Measurements from ENCODE around the gene FNIP2.
A peak's percentile ranks its signal among the peaks of the same experiment; 100 is the strongest.

The FNIP2 gene

DNA sequence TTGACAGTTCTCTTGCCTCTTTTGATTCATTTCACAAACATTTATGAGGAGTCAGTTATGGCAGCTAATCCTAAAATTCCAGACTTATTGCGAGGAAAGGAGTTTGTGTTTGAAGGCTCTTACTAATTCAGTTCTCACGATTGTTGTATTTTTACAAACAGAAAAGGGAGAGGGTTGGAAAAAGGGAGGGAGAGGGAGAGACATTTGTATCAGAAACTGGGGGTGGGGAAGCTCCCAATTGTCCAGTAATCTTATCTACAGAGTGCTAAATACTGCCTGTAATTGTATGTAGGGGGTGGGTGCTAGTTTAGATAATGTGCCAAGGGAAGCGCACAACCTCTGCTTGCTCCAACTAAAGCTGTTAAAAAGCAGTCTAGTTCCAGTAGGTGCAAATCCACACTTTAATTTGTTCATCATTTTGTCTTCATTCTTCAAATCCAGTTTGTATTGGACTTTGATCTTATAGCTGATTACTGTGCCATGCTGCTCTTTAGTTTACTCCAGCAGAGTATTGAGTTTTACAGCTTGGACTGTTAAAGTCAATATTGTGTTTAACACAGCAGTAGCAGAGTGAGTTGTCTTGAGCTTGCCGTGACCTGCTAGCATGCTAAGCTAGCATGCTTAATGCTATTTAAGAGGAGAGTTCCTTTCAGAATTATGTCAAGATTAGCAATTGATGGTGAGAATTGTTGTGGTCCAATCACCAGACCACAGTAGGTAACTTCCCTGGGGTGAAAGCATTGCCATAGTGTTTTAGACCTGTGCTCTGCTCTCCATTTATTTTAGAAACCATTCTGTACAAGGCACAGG is 13.9 kb downstream of the FNIP2 start:
- Histone ChIP-seq H3K4me3 (ENCODE audit: low read length, poor library complexity, severe bottlenecking) (no peak overlapping the region), H4K20me1 (ENCODE audit: insufficient read depth, low read length, poor library complexity, severe bottlenecking) (peaks cover 7% of the 10 kb centered on the region), H3F3A (ENCODE audit: low read depth) (no peaks in the 10 kb centered on the region), H3K9me3 (ENCODE audit: insufficient read depth, low read depth, low read length) (no peaks in the 10 kb centered on the region), H3K9ac (ENCODE audit: low read depth, low read length, poor library complexity, severe bottlenecking) (peak overlapping the region; percentile 0), H3K79me2 (ENCODE audit: insufficient read depth, low read length) (peaks cover 95% of the 10 kb centered on the region), H3K4me1 (ENCODE audit: insufficient read depth, low read length, poor library complexity, severe bottlenecking) (peaks cover 64% of the 10 kb centered on the region), H3K4me2 (ENCODE audit: low read depth, low read length, poor library complexity, severe bottlenecking) (peak overlapping the region; percentile 8), H3K9me2 (replicated peaks; ENCODE audit: low read depth, low read length) (no peaks in the 10 kb centered on the region), H2AFZ (ENCODE audit: low read length) (no peak overlapping the region), H3K27me3 (ENCODE audit: insufficient read depth, low read length, poor library complexity, severe bottlenecking) (no peaks in the 10 kb centered on the region), H3K36me3 (ENCODE audit: insufficient read depth, low read length) (no peaks in the 10 kb centered on the region)
- TF ChIP-seq EZH2phosphoT487 (IDR thresholded peaks at IDR 0.05; ENCODE audit: borderline replicate concordance): no peak
- TF ChIP-seq, protein P1, sequence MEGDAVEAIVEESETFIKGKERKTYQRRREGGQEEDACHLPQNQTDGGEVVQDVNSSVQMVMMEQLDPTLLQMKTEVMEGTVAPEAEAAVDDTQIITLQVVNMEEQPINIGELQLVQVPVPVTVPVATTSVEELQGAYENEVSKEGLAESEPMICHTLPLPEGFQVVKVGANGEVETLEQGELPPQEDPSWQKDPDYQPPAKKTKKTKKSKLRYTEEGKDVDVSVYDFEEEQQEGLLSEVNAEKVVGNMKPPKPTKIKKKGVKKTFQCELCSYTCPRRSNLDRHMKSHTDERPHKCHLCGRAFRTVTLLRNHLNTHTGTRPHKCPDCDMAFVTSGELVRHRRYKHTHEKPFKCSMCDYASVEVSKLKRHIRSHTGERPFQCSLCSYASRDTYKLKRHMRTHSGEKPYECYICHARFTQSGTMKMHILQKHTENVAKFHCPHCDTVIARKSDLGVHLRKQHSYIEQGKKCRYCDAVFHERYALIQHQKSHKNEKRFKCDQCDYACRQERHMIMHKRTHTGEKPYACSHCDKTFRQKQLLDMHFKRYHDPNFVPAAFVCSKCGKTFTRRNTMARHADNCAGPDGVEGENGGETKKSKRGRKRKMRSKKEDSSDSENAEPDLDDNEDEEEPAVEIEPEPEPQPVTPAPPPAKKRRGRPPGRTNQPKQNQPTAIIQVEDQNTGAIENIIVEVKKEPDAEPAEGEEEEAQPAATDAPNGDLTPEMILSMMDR (conservative IDR thresholded peaks at IDR 0.05; ENCODE audit: low read length): no peak

DNA sequence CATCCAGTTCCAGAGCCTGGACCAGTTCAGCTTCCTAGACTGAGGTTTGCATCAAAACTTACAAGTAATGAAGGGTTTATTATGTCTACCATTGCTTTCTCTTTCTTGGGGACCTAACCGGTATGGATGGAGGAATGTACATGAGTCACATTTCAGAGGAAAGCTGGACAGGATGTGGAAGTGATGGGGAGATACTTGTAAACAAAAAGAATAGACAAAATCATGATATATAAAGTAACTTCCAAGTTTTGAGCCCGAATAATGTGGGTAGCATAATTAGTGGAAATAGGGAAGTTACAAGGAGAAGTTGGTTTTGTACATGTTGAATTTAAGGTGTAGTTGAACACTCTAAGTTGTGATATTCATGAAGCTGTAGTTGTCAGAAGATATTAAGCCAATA is 15.0 kb downstream of the FNIP2 start:
- TF ChIP-seq, protein P1 (conservative IDR thresholded peaks at IDR 0.05; ENCODE audit: low read length): no peak
- no peak for TF ChIP-seq EZH2phosphoT487 (IDR thresholded peaks at IDR 0.05; ENCODE audit: borderline replicate concordance)
- peaks cover 97% of the 10 kb centered on the region for H3K79me2 ChIP-seq (ENCODE audit: insufficient read depth, low read length)

DNA sequence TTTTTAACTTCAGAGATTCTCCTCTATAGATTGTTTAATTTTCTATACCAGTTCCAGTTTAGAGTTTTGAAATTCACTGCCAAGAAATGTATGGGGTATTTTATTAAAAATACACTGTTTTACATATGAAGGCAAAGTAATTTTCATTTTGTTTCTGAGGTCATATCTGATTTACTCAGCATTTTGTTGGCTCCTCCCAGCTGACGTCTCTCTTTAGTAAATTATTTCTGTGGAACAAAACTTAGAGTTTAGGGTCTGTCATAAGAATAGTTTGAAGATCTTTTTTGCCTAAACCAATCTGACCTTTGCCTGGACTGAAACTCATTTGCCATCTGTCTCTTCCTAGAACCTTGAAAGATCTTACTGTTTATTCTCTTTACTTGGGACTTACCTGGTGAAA is 16.9 kb downstream of the FNIP2 start:
- Histone ChIP-seq H4K20me1 (ENCODE audit: insufficient read depth, low read length, poor library complexity, severe bottlenecking) (no peaks in the 10 kb centered on the region), H3K36me3 (ENCODE audit: insufficient read depth, low read length) (no peaks in the 10 kb centered on the region), H3K79me2 (ENCODE audit: insufficient read depth, low read length) (peaks cover 97% of the 10 kb centered on the region), H3K4me1 (ENCODE audit: insufficient read depth, low read length, poor library complexity, severe bottlenecking) (peaks cover 67% of the 10 kb centered on the region), H3K27me3 (ENCODE audit: insufficient read depth, low read length, poor library complexity, severe bottlenecking) (no peaks in the 10 kb centered on the region), H3K9ac (ENCODE audit: low read depth, low read length, poor library complexity, severe bottlenecking) (no peak overlapping the region), H3K4me3 (ENCODE audit: low read length, poor library complexity, severe bottlenecking) (no peak overlapping the region), H3K4me2 (ENCODE audit: low read depth, low read length, poor library complexity, severe bottlenecking) (peak overlapping the region; percentile 19), H3K9me3 (ENCODE audit: insufficient read depth, low read depth, low read length) (no peaks in the 10 kb centered on the region), H2AFZ (ENCODE audit: low read length) (no peak overlapping the region), H3K9me2 (replicated peaks; ENCODE audit: low read depth, low read length) (no peaks in the 10 kb centered on the region), H3F3A (ENCODE audit: low read depth) (no peaks in the 10 kb centered on the region)
- TF ChIP-seq EZH2phosphoT487 (IDR thresholded peaks at IDR 0.05; ENCODE audit: borderline replicate concordance): no peak
- TF ChIP-seq, protein P1 (conservative IDR thresholded peaks at IDR 0.05; ENCODE audit: low read length): no peak

More for the DNA sequence above, 15.0 kb downstream of the FNIP2 start:
- Histone ChIP-seq H2AFZ (ENCODE audit: low read length) (no peak overlapping the region), H3K9ac (ENCODE audit: low read depth, low read length, poor library complexity, severe bottlenecking) (no peak overlapping the region), H3K9me2 (replicated peaks; ENCODE audit: low read depth, low read length) (no peaks in the 10 kb centered on the region), H3K4me2 (ENCODE audit: low read depth, low read length, poor library complexity, severe bottlenecking) (no peak overlapping the region), H3K27me3 (ENCODE audit: insufficient read depth, low read length, poor library complexity, severe bottlenecking) (no peaks in the 10 kb centered on the region), H3K36me3 (ENCODE audit: insufficient read depth, low read length) (no peaks in the 10 kb centered on the region), H3K4me3 (ENCODE audit: low read length, poor library complexity, severe bottlenecking) (no peak overlapping the region), H3K9me3 (ENCODE audit: insufficient read depth, low read depth, low read length) (no peaks in the 10 kb centered on the region), H3F3A (ENCODE audit: low read depth) (no peaks in the 10 kb centered on the region), H4K20me1 (ENCODE audit: insufficient read depth, low read length, poor library complexity, severe bottlenecking) (peaks cover 7% of the 10 kb centered on the region), H3K4me1 (ENCODE audit: insufficient read depth, low read length, poor library complexity, severe bottlenecking) (peaks cover 65% of the 10 kb centered on the region)
